Mononuclear cell (primary cell): ENCODE data around the gene PCDHGA1. TPM values are rescaled to one million over a fixed set of nuclear protein-coding genes. Genes with fewer than 3 reads are reported as not detected.

ENCODE experiments used
- H3K27me3 ChIP-seq: 2 replicates; pipeline ENCODE4 v1.6.0; 2011; ENCODE audit warnings: low read length, control low read depth; ENCODE audit not compliant: insufficient read depth
- H3K4me1 ChIP-seq: 2 replicates; pipeline ENCODE4 v1.5.1; 2011; ENCODE audit warnings: mild to moderate bottlenecking, low read length, control low read depth; ENCODE audit not compliant: insufficient read depth
- H3K4me3 ChIP-seq: 2 replicates; pipeline ENCODE4 v1.5.1; 2011; ENCODE audit warnings: mild to moderate bottlenecking, low read length, moderate library complexity
- H3K9me3 ChIP-seq: 2 replicates; pipeline ENCODE4 v1.5.1; 2011; ENCODE audit warnings: low read depth, mild to moderate bottlenecking, control low read depth, low read length
- total RNA-seq: library from RNA; depleted of rRNA; stranded (reverse); fragments of >200 nt; gene quantifications from one replicate; pipeline ENCODE4 v1.2.3, GENCODE V29; 2012

The PCDHGA1 gene
- total RNA-seq, 1 donor = not detected

DNA sequence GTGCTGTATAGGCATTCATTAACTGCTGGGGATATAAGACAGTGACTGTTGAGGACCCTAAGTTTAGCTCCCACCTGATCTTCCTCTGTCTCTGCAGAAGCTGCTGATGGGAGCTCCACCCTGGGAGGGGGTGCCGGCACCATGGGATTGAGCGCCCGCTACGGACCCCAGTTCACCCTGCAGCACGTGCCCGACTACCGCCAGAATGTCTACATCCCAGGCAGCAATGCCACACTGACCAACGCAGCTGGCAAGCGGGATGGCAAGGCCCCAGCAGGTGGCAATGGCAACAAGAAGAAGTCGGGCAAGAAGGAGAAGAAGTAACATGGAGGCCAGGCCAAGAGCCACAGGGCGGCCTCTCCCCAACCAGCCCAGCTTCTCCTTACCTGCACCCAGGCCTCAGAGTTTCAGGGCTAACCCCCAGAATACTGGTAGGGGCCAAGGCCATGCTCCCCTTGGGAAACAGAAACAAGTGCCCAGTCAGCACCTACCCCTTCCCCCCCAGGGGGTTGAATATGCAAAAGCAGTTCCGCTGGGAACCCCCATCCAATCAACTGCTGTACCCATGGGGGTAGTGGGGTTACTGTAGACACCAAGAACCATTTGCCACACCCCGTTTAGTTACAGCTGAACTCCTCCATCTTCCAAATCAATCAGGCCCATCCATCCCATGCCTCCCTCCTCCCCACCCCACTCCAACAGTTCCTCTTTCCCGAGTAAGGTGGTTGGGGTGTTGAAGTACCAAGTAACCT, 180.7 kb downstream of the PCDHGA1 start:
- peaks cover 44% of the 10 kb centered on the region for H3K4me1 ChIP-seq
- no peaks in the 10 kb centered on the region for H3K9me3 ChIP-seq
- no peaks in the 10 kb centered on the region for H3K27me3 ChIP-seq
- no peak overlapping the region for H3K4me3 ChIP-seq

DNA sequence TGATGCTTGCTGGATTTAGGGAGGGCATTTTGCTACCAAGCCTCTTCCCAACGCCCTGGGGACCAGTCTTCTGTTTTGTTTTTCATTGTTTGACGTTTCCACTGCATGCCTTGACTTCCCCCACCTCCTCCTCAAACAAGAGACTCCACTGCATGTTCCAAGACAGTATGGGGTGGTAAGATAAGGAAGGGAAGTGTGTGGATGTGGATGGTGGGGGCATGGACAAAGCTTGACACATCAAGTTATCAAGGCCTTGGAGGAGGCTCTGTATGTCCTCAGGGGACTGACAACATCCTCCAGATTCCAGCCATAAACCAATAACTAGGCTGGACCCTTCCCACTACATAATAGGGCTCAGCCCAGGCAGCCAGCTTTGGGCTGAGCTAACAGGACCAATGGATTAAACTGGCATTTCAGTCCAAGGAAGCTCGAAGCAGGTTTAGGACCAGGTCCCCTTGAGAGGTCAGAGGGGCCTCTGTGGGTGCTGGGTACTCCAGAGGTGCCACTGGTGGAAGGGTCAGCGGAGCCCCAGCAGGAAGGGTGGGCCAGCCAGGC, 181.5 kb downstream of the PCDHGA1 start:
- Histone ChIP-seq H3K4me3 (no peak overlapping the region), H3K27me3 (no peaks in the 10 kb centered on the region), H3K4me1 (peaks cover 51% of the 10 kb centered on the region), H3K9me3 (no peaks in the 10 kb centered on the region)

DNA sequence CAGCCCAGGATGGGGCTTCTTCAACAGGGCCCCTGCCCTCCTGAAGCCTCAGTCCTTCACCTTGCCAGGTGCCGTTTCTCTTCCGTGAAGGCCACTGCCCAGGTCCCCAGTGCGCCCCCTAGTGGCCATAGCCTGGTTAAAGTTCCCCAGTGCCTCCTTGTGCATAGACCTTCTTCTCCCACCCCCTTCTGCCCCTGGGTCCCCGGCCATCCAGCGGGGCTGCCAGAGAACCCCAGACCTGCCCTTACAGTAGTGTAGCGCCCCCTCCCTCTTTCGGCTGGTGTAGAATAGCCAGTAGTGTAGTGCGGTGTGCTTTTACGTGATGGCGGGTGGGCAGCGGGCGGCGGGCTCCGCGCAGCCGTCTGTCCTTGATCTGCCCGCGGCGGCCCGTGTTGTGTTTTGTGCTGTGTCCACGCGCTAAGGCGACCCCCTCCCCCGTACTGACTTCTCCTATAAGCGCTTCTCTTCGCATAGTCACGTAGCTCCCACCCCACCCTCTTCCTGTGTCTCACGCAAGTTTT, 182.1 kb downstream of the PCDHGA1 start:
- no peaks in the 10 kb centered on the region for H3K9me3 ChIP-seq
- H3K4me3 ChIP-seq = peak overlapping the region; percentile 39
- H3K27me3 ChIP-seq = no peaks in the 10 kb centered on the region
- peaks cover 55% of the 10 kb centered on the region for H3K4me1 ChIP-seq

GRCh38 chr5:141512911-141513626, 182.8 kb downstream of the PCDHGA1 start:
- H3K4me1 ChIP-seq = peaks cover 60% of the 10 kb centered on the region
- H3K9me3 ChIP-seq = no peaks in the 10 kb centered on the region
- no peaks in the 10 kb centered on the region for H3K27me3 ChIP-seq
- H3K4me3 ChIP-seq = peak overlapping the region; percentile 39

DNA sequence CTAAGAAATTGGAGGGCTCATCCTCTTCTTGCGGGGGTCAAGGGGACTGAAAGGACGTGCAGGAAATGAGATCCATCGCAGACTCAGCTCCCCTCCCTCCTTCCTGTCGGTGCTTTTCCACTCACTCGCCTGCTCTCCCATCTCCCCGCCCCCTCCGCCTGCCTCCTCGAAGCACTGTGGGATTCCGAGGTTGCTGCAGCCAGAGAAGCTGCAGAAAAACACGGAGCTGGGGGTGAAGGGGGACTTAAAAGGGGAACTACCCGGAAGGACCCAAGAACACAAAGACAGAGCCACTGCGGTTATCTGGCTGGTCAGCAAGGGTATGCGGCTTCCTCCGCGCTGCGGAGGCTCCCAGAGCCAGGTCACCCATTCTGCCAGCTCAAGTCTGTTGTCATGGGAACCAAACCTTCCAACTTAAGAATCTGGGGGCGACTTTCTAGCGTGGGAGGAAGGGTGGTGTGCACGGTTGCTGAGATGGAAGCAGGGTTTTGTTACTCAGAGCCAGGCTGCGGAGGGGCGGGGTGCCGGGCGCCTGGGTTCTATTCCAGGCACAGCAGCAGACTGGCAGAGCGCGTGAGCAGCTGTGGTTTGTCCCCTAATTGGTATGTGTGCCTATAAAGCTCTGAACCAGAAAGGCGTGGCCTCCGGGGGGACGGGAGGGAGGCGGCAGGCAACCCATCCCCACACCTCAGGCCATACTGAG, 183.5 kb downstream of the PCDHGA1 start:
- H3K27me3 ChIP-seq = no peaks in the 10 kb centered on the region
- H3K4me3 ChIP-seq = peak overlapping the region; percentile 39
- H3K4me1 ChIP-seq = peaks cover 61% of the 10 kb centered on the region
- no peaks in the 10 kb centered on the region for H3K9me3 ChIP-seq

DNA sequence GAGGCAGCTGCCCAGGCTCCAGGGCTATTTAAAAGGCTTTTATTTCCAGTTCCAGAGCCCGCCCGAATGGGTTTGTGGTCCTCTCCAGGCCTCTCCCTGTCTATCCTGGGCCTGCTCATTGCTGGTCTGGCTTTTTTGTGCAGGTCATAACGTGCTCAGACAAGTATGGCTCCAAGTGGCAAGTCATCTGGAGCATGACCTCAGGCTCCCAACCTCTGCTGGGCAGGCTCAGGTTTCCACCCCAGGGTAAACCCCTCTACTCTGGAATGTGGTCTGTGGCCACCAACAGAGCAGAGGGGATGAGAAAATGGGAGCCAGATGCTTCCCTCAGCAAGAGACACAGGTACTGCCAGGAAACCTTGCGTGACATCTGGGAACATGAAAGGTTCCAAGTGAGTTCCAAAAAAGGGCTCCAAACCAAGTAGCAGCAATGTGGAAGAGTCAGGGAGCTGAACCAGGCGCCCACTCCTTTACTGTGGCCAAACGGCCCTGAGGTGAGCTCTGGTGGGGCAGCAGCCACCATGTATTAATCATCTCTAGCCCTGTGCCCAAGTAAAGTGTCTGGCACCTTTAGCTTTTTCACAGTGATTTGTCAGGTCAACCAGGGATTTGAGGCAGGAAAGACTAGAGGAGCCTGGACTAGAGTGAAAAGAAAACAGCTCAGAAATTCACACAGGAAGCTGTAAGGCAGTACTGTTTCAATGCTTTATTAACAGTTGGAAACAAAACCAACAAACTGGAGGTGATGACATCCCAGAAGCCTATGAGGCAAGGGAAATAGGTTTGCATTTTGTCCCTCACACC, 184.2 kb downstream of the PCDHGA1 start:
- no peak overlapping the region for H3K4me3 ChIP-seq
- H3K4me1 ChIP-seq = peaks cover 63% of the 10 kb centered on the region
- H3K27me3 ChIP-seq = no peaks in the 10 kb centered on the region
- no peaks in the 10 kb centered on the region for H3K9me3 ChIP-seq

GRCh38 chr5:141515141-141515540, 184.8 kb downstream of the PCDHGA1 start:
- Histone ChIP-seq H3K27me3 (no peaks in the 10 kb centered on the region), H3K4me1 (peaks cover 68% of the 10 kb centered on the region), H3K4me3 (no peak overlapping the region), H3K9me3 (no peaks in the 10 kb centered on the region)

DNA sequence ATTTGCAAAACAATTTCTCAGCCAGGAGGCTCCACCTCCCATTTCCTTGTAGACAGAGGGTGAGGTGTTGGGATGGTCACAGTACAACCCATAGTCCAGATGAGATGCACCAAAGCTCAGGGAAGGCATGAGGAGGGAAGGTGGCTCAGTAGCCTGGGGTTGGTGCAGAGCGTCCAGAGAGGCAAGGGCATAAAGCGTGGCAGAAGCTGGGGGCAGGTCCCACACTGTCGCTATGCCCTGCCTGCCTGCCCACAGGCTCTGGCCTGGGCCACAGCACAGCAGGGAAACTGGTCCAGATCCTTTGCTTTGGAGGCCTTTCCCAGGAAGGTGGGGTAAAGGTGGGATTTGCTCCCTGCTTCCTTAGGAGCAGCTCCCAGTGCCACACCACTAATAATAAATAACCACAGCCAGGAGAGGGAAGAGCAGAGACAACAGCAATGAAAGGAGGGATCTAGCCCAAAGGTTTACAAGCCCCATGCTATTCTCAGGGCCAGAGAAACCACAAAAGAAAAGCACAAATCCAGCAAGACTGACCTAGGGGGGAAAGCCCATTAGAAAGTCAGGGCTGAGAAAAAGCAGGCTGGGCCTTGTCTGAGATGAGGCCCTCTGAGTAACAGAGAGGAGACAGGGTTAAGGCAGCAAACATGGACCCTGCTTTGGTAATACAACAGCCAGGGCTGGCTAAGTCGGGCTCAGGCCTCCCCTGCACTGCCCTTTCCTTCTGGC, 185.8 kb downstream of the PCDHGA1 start:
- no peaks in the 10 kb centered on the region for H3K27me3 ChIP-seq
- H3K9me3 ChIP-seq = no peaks in the 10 kb centered on the region
- H3K4me3 ChIP-seq = no peak overlapping the region
- peaks cover 78% of the 10 kb centered on the region for H3K4me1 ChIP-seq

GRCh38 chr5:141516672-141517025, 186.3 kb downstream of the PCDHGA1 start:
- no peaks in the 10 kb centered on the region for H3K9me3 ChIP-seq
- H3K4me3 ChIP-seq = no peak overlapping the region
- no peaks in the 10 kb centered on the region for H3K27me3 ChIP-seq
- peaks cover 83% of the 10 kb centered on the region for H3K4me1 ChIP-seq

DNA sequence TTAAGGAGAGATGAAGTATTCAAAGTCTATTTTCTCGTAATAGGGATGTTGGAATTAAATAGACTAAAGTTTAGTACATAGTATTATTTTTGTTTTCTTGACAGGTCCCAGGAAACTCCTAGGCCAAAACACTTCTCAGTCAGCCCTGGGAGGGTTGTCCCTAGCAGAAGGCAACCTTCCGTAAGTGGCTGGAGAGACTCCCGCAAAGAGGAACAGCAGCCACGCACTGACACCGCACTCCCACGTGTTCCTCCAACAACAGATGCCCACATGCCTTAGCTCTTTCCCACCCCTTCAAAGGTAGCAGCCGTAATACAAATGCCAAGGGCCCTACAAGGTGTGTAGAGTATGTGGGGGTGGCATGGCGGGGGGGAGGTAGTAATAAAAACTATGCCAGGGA, 187.0 kb downstream of the PCDHGA1 start:
- no peaks in the 10 kb centered on the region for H3K9me3 ChIP-seq
- no peak overlapping the region for H3K4me3 ChIP-seq
- peaks cover 90% of the 10 kb centered on the region for H3K4me1 ChIP-seq
- H3K27me3 ChIP-seq = no peaks in the 10 kb centered on the region

GRCh38 chr5:141517880-141518617, 187.7 kb downstream of the PCDHGA1 start:
- no peak overlapping the region for H3K4me3 ChIP-seq
- peaks cover 88% of the 10 kb centered on the region for H3K4me1 ChIP-seq
- no peaks in the 10 kb centered on the region for H3K27me3 ChIP-seq
- H3K9me3 ChIP-seq = no peaks in the 10 kb centered on the region

GRCh38 chr5:141518618-141519015, 188.3 kb downstream of the PCDHGA1 start:
- no peak overlapping the region for H3K4me3 ChIP-seq
- no peaks in the 10 kb centered on the region for H3K27me3 ChIP-seq
- no peaks in the 10 kb centered on the region for H3K9me3 ChIP-seq
- H3K4me1 ChIP-seq = peaks cover 83% of the 10 kb centered on the region
